Kidney epithelial cell (primary cell): ENCODE results near the gene B3GALT5. TPM values are rescaled to one million over a fixed set of nuclear protein-coding genes. Genes with fewer than 3 reads are reported as not detected.

Source experiments
- DNase-seq: peaks from one replicate; pipeline ENCODE4 v3.0.0-alpha.2; 2010; ENCODE audit warnings: low read depth
- H3K27me3 ChIP-seq: 2 replicates; pipeline ENCODE4 v1.6.0; 2011; ENCODE audit warnings: low read length; ENCODE audit not compliant: control insufficient read depth, insufficient read depth
- H3K36me3 ChIP-seq: 2 replicates; pipeline ENCODE4 v1.5.1; 2011; ENCODE audit warnings: low read length; ENCODE audit not compliant: control insufficient read depth, insufficient read depth
- H3K4me3 ChIP-seq: 2 replicates; pipeline ENCODE4 v1.5.1; 2011; ENCODE audit warnings: low read depth, mild to moderate bottlenecking, control low read depth, low read length
- CTCF ChIP-seq: IDR thresholded peaks from 2 replicates; pipeline ENCODE4 v1.5.1; 2011; ENCODE audit warnings: mild to moderate bottlenecking, moderate library complexity, low read length, control low read depth, inconsistent platforms; ENCODE audit not compliant: insufficient read depth, poor library complexity, severe bottlenecking
- total RNA-seq: library from RNA; depleted of rRNA; stranded (reverse); fragments of >200 nt; gene quantifications from 2 replicates; pipeline ENCODE4 v1.2.3, GENCODE V29; 2015

Gene B3GALT5
- total RNA-seq, 1 donor from 2014 or later, result 4.3 TPM

- TF ChIP-seq CTCF, result no peak
Observed at GRCh38 chr21:39710866-39711265, 98.1 kb downstream of the B3GALT5 start.

GRCh38 chr21:39712273-39712672 lies 99.5 kb downstream of the B3GALT5 start:
- H3K36me3 ChIP-seq, result no peaks in the 10 kb centered on the region
- DNase-seq, result no peak
- no peaks in the 10 kb centered on the region for H3K27me3 ChIP-seq
- no peak overlapping the region for H3K4me3 ChIP-seq
- no peak for TF ChIP-seq CTCF

More at GRCh38 chr21:39710866-39711265, 98.1 kb downstream of the B3GALT5 start:
- H3K4me3 ChIP-seq, result no peak overlapping the region
- no peaks in the 10 kb centered on the region for H3K36me3 ChIP-seq
- H3K27me3 ChIP-seq, result no peaks in the 10 kb centered on the region
- DNase-seq, result no peak

GRCh38 chr21:39712976-39713375 lies 100.2 kb downstream of the B3GALT5 start:
- Histone ChIP-seq H3K36me3 (no peaks in the 10 kb centered on the region), H3K27me3 (no peaks in the 10 kb centered on the region)
- no peak for TF ChIP-seq CTCF

GRCh38 chr21:39713905-39714304 lies 101.2 kb downstream of the B3GALT5 start:
- Histone ChIP-seq H3K4me3 (no peak overlapping the region), H3K36me3 (no peaks in the 10 kb centered on the region), H3K27me3 (no peaks in the 10 kb centered on the region)
- TF ChIP-seq CTCF, result no peak
- no peak for DNase-seq

More at GRCh38 chr21:39712976-39713375, 100.2 kb downstream of the B3GALT5 start:
- no peak for DNase-seq
- H3K4me3 ChIP-seq, result no peak overlapping the region

- Histone ChIP-seq H3K27me3 (no peaks in the 10 kb centered on the region), H3K4me3 (no peak overlapping the region), H3K36me3 (no peaks in the 10 kb centered on the region)
- no peak for DNase-seq
- no peak for TF ChIP-seq CTCF
Observed at GRCh38 chr21:39714331-39714730, 101.6 kb downstream of the B3GALT5 start.

- Histone ChIP-seq H3K36me3 (no peaks in the 10 kb centered on the region), H3K4me3 (no peak overlapping the region)
- TF ChIP-seq CTCF, result peak; percentile 57
Observed at GRCh38 chr21:39715804-39716397, 103.2 kb downstream of the B3GALT5 start.

More at GRCh38 chr21:39715804-39716397, 103.2 kb downstream of the B3GALT5 start:
- no peaks in the 10 kb centered on the region for H3K27me3 ChIP-seq
- DNase-seq, result peak; percentile 5
